WTC11 (cell line): Measurements from ENCODE around the gene SAMD4A. TPM values are rescaled to one million over a fixed set of nuclear protein-coding genes. Genes with fewer than 3 reads are reported as not detected.

ENCODE experiments used
- ATAC-seq: fragments of 200-7000 bp; cut with Tn5 transposase; 2 replicates; pipeline ENCODE4 v1.10.0; 2021; ENCODE audit warnings: mild to moderate bottlenecking, moderate library complexity
- CTCF ChIA-PET: fragments of 300-600 bp; sonication (Branson Sonifier 250); formaldehyde crosslinking; loops from one replicate; lab custom pipeline; 2021; ENCODE audit warnings: antibody characterized with exemption; lab: Charles Lee
- POLR2A ChIA-PET: fragments of 350-600 bp; sonication (Branson Sonifier 250); formaldehyde crosslinking; loops from one replicate; lab custom pipeline; 2021; ENCODE audit warnings: antibody characterized with exemption; lab: Charles Lee
- DNase-seq: peaks from one replicate; pipeline ENCODE4 v3.0.0; 2021; ENCODE audit warnings: low spot score
- H3K27ac Mint-ChIP-seq: 2 replicates; pipeline ENCODE4 v1.8.0; 2021; ENCODE audit warnings: mixed read lengths
- H3K27me3 Mint-ChIP-seq: 2 replicates; pipeline ENCODE4 v1.8.0; 2021; ENCODE audit warnings: low read depth, mild to moderate bottlenecking, moderate library complexity, mixed read lengths
- H3K36me3 Mint-ChIP-seq: 2 replicates; pipeline ENCODE4 v1.8.0; 2021; ENCODE audit warnings: mixed read lengths
- H3K4me1 Mint-ChIP-seq: 2 replicates; pipeline ENCODE4 v1.8.0; 2022; ENCODE audit warnings: mixed read lengths
- H3K4me3 Mint-ChIP-seq: 2 replicates; pipeline ENCODE4 v1.8.0; 2021; ENCODE audit warnings: mild to moderate bottlenecking, moderate library complexity, mixed read lengths
- H3K9me3 Mint-ChIP-seq: 2 replicates; pipeline ENCODE4 v1.8.0; 2021; ENCODE audit warnings: mixed read lengths
- AFF4 ChIP-seq: sonication (generic); formaldehyde crosslinking; IDR thresholded peaks from 2 replicates; pipeline ENCODE4 v1.8.1; 2023; ENCODE audit warnings: mild to moderate bottlenecking, missing genetic modification reagents, borderline replicate concordance
- CREB1 ChIP-seq: sonication (generic); formaldehyde crosslinking; IDR thresholded peaks from 2 replicates; pipeline ENCODE4 v1.8.0; 2023; ENCODE audit warnings: mild to moderate bottlenecking, missing genetic modification reagents
- ESRRA ChIP-seq: sonication (generic); formaldehyde crosslinking; IDR thresholded peaks from 2 replicates; pipeline ENCODE4 v1.8.1; 2022; ENCODE audit warnings: mild to moderate bottlenecking, missing genetic modification reagents, borderline replicate concordance
- HMGA2 ChIP-seq: fragments of 250-450 bp; sonication (Bioruptor Pico); IDR thresholded peaks from 2 replicates; pipeline ENCODE4 v1.4.0; 2021; ENCODE audit warnings: mild to moderate bottlenecking, moderate library complexity
- KAT7 ChIP-seq: sonication (generic); formaldehyde crosslinking; IDR thresholded peaks from 2 replicates; pipeline ENCODE4 v1.8.1; 2023; ENCODE audit warnings: missing genetic modification reagents, mild to moderate bottlenecking, borderline replicate concordance
- NFATC4 ChIP-seq: fragments of 250-450 bp; sonication (Bioruptor Pico); IDR thresholded peaks from 2 replicates; pipeline ENCODE4 v1.9.0; 2021; ENCODE audit warnings: mild to moderate bottlenecking
- NR1H2 ChIP-seq: sonication (generic); formaldehyde crosslinking; IDR thresholded peaks from 2 replicates; pipeline ENCODE4 v1.9.0; 2021; ENCODE audit warnings: mild to moderate bottlenecking, moderate library complexity, missing genetic modification reagents
- PRDM15 ChIP-seq: sonication (generic); formaldehyde crosslinking; IDR thresholded peaks from 2 replicates; pipeline ENCODE4 v1.8.0; 2022; ENCODE audit warnings: missing genetic modification reagents
- SP1 ChIP-seq: sonication (generic); formaldehyde crosslinking; conservative IDR thresholded peaks from 2 replicates; pipeline ENCODE4 v1.8.1; 2022; ENCODE audit warnings: missing genetic modification reagents
- STAT6 ChIP-seq: sonication (generic); formaldehyde crosslinking; conservative IDR thresholded peaks from 2 replicates; pipeline ENCODE4 v1.8.1; 2023; ENCODE audit warnings: mild to moderate bottlenecking, low read depth, missing genetic modification reagents, moderate library complexity
- ZNF121 ChIP-seq: sonication (generic); formaldehyde crosslinking; IDR thresholded peaks from 2 replicates; pipeline ENCODE4 v1.8.0; 2023; ENCODE audit warnings: missing genetic modification reagents
- ZNF317 ChIP-seq: sonication (generic); formaldehyde crosslinking; IDR thresholded peaks from 2 replicates; pipeline ENCODE4 v1.8.1; 2023; ENCODE audit warnings: low read depth, mild to moderate bottlenecking, moderate library complexity, missing genetic modification reagents, borderline replicate concordance
- total RNA-seq: library from RNA; stranded (reverse); gene quantifications from 3 replicates; pipeline ENCODE4 v1.2.3, GENCODE V29; 2021
- TF ChIP-seq, protein P1 (sequence below): fragments of 250-450 bp; sonication (Bioruptor Pico); IDR thresholded peaks from 2 replicates; pipeline ENCODE4 v1.9.0; 2021; ENCODE audit warnings: mild to moderate bottlenecking
- TF ChIP-seq, protein P2 (sequence below): sonication (generic); formaldehyde crosslinking; IDR thresholded peaks from 2 replicates; pipeline ENCODE4 v1.8.1; 2022; ENCODE audit warnings: mild to moderate bottlenecking, moderate library complexity, missing genetic modification reagents
- TF ChIP-seq, protein P3 (sequence below): fragments of 250-450 bp; sonication (Bioruptor Pico); IDR thresholded peaks from 2 replicates; pipeline ENCODE4 v1.9.0; 2021; ENCODE audit warnings: mild to moderate bottlenecking, borderline replicate concordance

The SAMD4A gene
- total RNA-seq, 1 experiment from 2014 or later, result 6.0 TPM

- no peak for TF ChIP-seq STAT6 (CRISPR knock-in tag)
- TF ChIP-seq, all 79 proteins: peak for 0
These were observed 170.3 kb downstream of the SAMD4A start (continued) for GRCh38 chr14:54737132-54737711.

- DNase-seq (no peak), ATAC-seq (no peak)
- Mint-ChIP-seq H3K27me3 (no peaks in the 10 kb centered on the region), H3K4me3 (no peak overlapping the region), H3K9me3 (no peaks in the 10 kb centered on the region), H3K4me1 (peaks cover 18% of the 10 kb centered on the region), H3K27ac (no peak overlapping the region), H3K36me3 (no peaks in the 10 kb centered on the region)
- ChIA-PET CTCF (interaction anchor here (0.6 to 1.1 kb wide), 2 partner anchors 9 to 35 kb away, joined by 3 to 4 read pairs; no protein-coding TSS in a partner anchor), POLR2A (no interaction called here)
- TF ChIP-seq AFF4 (no peak), ZNF121 (CRISPR knock-in tag) (no peak), SP1 (CRISPR knock-in tag) (no peak), CREB1 (CRISPR knock-in tag) (no peak), NR1H2 (no peak), NFATC4 (CRISPR knock-in tag) (no peak), ZNF317 (CRISPR knock-in tag) (no peak), PRDM15 (no peak), ESRRA (CRISPR knock-in tag) (no peak), KAT7 (CRISPR knock-in tag) (no peak), HMGA2 (CRISPR knock-in tag) (no peak)
- TF ChIP-seq, protein P1, sequence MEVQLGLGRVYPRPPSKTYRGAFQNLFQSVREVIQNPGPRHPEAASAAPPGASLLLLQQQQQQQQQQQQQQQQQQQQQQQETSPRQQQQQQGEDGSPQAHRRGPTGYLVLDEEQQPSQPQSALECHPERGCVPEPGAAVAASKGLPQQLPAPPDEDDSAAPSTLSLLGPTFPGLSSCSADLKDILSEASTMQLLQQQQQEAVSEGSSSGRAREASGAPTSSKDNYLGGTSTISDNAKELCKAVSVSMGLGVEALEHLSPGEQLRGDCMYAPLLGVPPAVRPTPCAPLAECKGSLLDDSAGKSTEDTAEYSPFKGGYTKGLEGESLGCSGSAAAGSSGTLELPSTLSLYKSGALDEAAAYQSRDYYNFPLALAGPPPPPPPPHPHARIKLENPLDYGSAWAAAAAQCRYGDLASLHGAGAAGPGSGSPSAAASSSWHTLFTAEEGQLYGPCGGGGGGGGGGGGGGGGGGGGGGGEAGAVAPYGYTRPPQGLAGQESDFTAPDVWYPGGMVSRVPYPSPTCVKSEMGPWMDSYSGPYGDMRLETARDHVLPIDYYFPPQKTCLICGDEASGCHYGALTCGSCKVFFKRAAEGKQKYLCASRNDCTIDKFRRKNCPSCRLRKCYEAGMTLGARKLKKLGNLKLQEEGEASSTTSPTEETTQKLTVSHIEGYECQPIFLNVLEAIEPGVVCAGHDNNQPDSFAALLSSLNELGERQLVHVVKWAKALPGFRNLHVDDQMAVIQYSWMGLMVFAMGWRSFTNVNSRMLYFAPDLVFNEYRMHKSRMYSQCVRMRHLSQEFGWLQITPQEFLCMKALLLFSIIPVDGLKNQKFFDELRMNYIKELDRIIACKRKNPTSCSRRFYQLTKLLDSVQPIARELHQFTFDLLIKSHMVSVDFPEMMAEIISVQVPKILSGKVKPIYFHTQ, result no peak
- TF ChIP-seq, protein P2, sequence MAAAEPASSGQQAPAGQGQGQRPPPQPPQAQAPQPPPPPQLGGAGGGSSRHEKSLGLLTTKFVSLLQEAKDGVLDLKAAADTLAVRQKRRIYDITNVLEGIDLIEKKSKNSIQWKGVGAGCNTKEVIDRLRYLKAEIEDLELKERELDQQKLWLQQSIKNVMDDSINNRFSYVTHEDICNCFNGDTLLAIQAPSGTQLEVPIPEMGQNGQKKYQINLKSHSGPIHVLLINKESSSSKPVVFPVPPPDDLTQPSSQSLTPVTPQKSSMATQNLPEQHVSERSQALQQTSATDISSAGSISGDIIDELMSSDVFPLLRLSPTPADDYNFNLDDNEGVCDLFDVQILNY (CRISPR knock-in tag), result no peak
- TF ChIP-seq, protein P3, sequence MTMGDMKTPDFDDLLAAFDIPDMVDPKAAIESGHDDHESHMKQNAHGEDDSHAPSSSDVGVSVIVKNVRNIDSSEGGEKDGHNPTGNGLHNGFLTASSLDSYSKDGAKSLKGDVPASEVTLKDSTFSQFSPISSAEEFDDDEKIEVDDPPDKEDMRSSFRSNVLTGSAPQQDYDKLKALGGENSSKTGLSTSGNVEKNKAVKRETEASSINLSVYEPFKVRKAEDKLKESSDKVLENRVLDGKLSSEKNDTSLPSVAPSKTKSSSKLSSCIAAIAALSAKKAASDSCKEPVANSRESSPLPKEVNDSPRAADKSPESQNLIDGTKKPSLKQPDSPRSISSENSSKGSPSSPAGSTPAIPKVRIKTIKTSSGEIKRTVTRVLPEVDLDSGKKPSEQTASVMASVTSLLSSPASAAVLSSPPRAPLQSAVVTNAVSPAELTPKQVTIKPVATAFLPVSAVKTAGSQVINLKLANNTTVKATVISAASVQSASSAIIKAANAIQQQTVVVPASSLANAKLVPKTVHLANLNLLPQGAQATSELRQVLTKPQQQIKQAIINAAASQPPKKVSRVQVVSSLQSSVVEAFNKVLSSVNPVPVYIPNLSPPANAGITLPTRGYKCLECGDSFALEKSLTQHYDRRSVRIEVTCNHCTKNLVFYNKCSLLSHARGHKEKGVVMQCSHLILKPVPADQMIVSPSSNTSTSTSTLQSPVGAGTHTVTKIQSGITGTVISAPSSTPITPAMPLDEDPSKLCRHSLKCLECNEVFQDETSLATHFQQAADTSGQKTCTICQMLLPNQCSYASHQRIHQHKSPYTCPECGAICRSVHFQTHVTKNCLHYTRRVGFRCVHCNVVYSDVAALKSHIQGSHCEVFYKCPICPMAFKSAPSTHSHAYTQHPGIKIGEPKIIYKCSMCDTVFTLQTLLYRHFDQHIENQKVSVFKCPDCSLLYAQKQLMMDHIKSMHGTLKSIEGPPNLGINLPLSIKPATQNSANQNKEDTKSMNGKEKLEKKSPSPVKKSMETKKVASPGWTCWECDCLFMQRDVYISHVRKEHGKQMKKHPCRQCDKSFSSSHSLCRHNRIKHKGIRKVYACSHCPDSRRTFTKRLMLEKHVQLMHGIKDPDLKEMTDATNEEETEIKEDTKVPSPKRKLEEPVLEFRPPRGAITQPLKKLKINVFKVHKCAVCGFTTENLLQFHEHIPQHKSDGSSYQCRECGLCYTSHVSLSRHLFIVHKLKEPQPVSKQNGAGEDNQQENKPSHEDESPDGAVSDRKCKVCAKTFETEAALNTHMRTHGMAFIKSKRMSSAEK, result no peak
These were observed 171.1 kb downstream of the SAMD4A start for GRCh38 chr14:54738009-54738408.
